ENCODE data around the gene ERC2.

ERC2 gene

GRCh38 chr3:55461896-55462295, 1006.4 kb downstream of the ERC2 start:
- peaks cover 9% of the 10 kb centered on the region for H3K27me3 Mint-ChIP-seq (ENCODE audit: low read depth)
- no peak for TF ChIP-seq CTCF (IDR thresholded peaks at IDR 0.05; ENCODE audit: unreplicated experiment in 3 of 3)
- H3K9me3 Mint-ChIP-seq, result no peaks in the 10 kb centered on the region
- no peak overlapping the region for H3K4me3 Mint-ChIP-seq
- H3K36me3 Mint-ChIP-seq (ENCODE audit: low read depth), result peaks cover 8% of the 10 kb centered on the region
- no peak overlapping the region for H3K27ac Mint-ChIP-seq
- H3K4me1 Mint-ChIP-seq, result no peaks in the 10 kb centered on the region

GRCh38 chr3:55459838-55460237, 1008.4 kb downstream of the ERC2 start:
- Mint-ChIP-seq H3K9me3 (no peaks in the 10 kb centered on the region), H3K4me3 (no peak overlapping the region), H3K27ac (no peak overlapping the region), H3K27me3 (ENCODE audit: low read depth) (peaks cover 9% of the 10 kb centered on the region), H3K4me1 (no peaks in the 10 kb centered on the region), H3K36me3 (ENCODE audit: low read depth) (no peaks in the 10 kb centered on the region)
- TF ChIP-seq CTCF (IDR thresholded peaks at IDR 0.05; ENCODE audit: unreplicated experiment in 3 of 3), result no peak
